ENCODE data around the gene FXYD2. TPM values are rescaled to one million over a fixed set of nuclear protein-coding genes. Genes with fewer than 3 reads are reported as not detected.
A peak's percentile ranks its signal among the peaks of the same experiment; 100 is the strongest.

Gene FXYD2
- total and polyA plus RNA-seq, 10 of the 15 experiments (the other 5 are each of a cell fraction or from before 2014, with no cell fraction given): 1.2 to 4.5 (median 2.4) TPM

- TF ChIP-seq STAT1 (conservative IDR thresholded peaks at IDR 0.05) (no peak), PML (IDR thresholded peaks at IDR 0.05; ENCODE audit: low read length) (0 out of 2 replicates have a peak, but pooled peaks have one; percentile 80), MLLT1 (IDR thresholded peaks at IDR 0.05) (peak; percentile 56; the same call in 1 of the 2 replicates)
Measured at GRCh38 chr11:117814766-117815261, 9.7 kb downstream of the FXYD2 start (continued).

GRCh38 chr11:117814204-117814765, 10.3 kb downstream of the FXYD2 start:
- peak overlapping the region; percentile 87 for H3K27ac ChIP-seq (ENCODE audit: control insufficient read depth, insufficient read depth)
- ChIA-PET SMC1A (ENCODE audit: uncharacterized antibody, unreplicated experiment) (interaction anchor here (0.5 to 11.7 kb wide), 14 partner anchors 9 to 369 kb away, joined by 3 to 318 read pairs (median 4); no protein-coding TSS in a partner anchor), RAD21 (ENCODE audit: unreplicated experiment) (interaction anchor here (0.8 to 22.6 kb wide), 18 partner anchors 7 to 388 kb away, joined by 3 to 393 read pairs (median 6); partner anchors contain the start of genes FXYD2 and IL10RA), CTCF (interaction anchor here (0.7 to 16.0 kb wide), 11 partner anchors 9 to 389 kb away, joined by 3 to 503 read pairs (median 8); partner anchors contain the start of gene FXYD2), POLR2A (interaction anchor here (0.6 to 2.1 kb wide), 9 partner anchors 10 to 357 kb away, joined by 3 to 14 read pairs (median 7); partner anchors contain the start of gene FXYD2)
- H4K20me1 ChIP-seq (ENCODE audit: control insufficient read depth, insufficient read depth): no peaks in the 10 kb centered on the region
- H3K27me3 ChIP-seq (replicated peaks in 1 of 2; ENCODE audit: control insufficient read depth in 2 of 2, insufficient read depth in 2 of 2, low read length in 1 of 2): no peaks in the 10 kb centered on the region
- 74% methylated on average over 7 of the region's 7 CpGs for WGBS (ENCODE audit: insufficient coverage, insufficient replicate concordance, low lambda C conversion rate, missing lambda C conversion rate)
- peaks cover 2% of the 10 kb centered on the region; the same call in 1 of the 2 replicates for H3K79me2 ChIP-seq (ENCODE audit: control insufficient read depth, insufficient read depth, low read length)
- TSS peak; percentile 63 for BruUV-seq (replicated peaks)
- no peak for DNase-seq (ENCODE audit: low read depth, low spot score)
- in situ Hi-C loops (cut with MboI): no loop called here
- H3K36me3 ChIP-seq (ENCODE audit: control insufficient read depth in 2 of 2, insufficient read depth in 2 of 2, low read length in 1 of 2): no peaks in the 10 kb centered on the region
- H2AFZ ChIP-seq (ENCODE audit: control insufficient read depth, low read depth, low read length): peak overlapping the region; percentile 31
- H3K4me2 ChIP-seq (ENCODE audit: control insufficient read depth, insufficient read depth): peak overlapping the region; percentile 90
- peaks cover 52% of the 10 kb centered on the region for H3K4me1 ChIP-seq (ENCODE audit: control insufficient read depth, insufficient read depth, low read length)
- H3K9ac ChIP-seq (ENCODE audit: control insufficient read depth, insufficient read depth, low read length): peak overlapping the region; percentile 66
- no peaks in the 10 kb centered on the region for H3K9me3 ChIP-seq (replicated peaks; ENCODE audit: control insufficient read depth, insufficient read depth, low read length)
- no peak overlapping the region; the same call in 1 of the 2 replicates for H3K4me3 ChIP-seq
- peak; percentile 1 for ATAC-seq
- FAIRE-seq: no peak
- intact Hi-C loops (cut with micrococcal nuclease; ENCODE audit: unreplicated experiment): loop anchor here (10.0 kb wide), 2 partner anchors 621 to 1889 kb away; partner anchors contain the start of gene KMT2A
- TF ChIP-seq USF2 (IDR thresholded peaks at IDR 0.05; ENCODE audit: borderline replicate concordance, low read depth, low read length): peak; percentile 28; the same call in 1 of the 2 replicates
- TF ChIP-seq RAD51 (IDR thresholded peaks at IDR 0.05): peak; percentile 83
- TF ChIP-seq SMARCA5 (IDR thresholded peaks at IDR 0.05): peak; percentile 74; the same call in 1 of the 2 replicates
- peak; percentile 46; the same call in 1 of the 2 replicates for TF ChIP-seq HDGF (IDR thresholded peaks at IDR 0.05)
- no peak for TF ChIP-seq SUPT20H (IDR thresholded peaks at IDR 0.05; ENCODE audit: borderline replicate concordance, control insufficient read depth, low read depth, low read length)
- TF ChIP-seq NKRF (conservative IDR thresholded peaks at IDR 0.05): 0 out of 2 replicates have a peak, but pooled peaks have one; percentile 16
- no peak for TF ChIP-seq RBBP5 (conservative IDR thresholded peaks at IDR 0.05)
- TF ChIP-seq CUX1 (IDR thresholded peaks at IDR 0.05; ENCODE audit: insufficient replicate concordance, low read depth, low read length): no peak
